ENCODE results near the gene MAB21L4.
A peak's percentile ranks its signal among the peaks of the same experiment; 100 is the strongest.

Gene MAB21L4

GRCh38 chr2:240925191-240925567, 29.2 kb upstream of the MAB21L4 start:
- DNase-seq (ENCODE audit: low spot score) = no peak

DNA sequence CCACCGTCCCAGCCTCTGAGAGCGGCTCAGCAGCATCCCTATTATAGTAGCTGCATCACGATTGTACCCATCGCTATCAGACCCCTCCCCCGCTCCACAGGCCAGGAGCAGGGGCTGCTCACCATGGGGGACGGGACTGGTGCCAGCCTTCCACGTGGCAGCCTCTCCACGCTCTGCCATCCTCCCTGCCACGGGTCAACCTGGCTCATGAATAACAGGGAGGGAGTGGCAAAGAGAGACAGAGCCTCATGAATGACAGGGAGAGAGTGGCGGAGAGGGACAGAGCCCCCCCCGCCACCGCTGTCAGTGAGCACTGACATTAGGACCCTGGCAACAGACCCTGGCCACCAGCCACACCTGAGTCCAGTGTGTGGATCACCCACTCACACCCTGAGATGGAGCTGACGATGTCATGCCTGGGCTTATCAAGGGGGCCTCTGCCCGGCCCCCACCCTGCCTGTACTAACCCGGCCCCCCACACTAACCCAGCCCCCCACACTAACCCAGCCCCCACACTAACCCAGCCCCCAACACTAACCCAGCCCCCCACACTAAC, 27.1 kb upstream of the MAB21L4 start:
- no peak for DNase-seq (ENCODE audit: low spot score)

DNA sequence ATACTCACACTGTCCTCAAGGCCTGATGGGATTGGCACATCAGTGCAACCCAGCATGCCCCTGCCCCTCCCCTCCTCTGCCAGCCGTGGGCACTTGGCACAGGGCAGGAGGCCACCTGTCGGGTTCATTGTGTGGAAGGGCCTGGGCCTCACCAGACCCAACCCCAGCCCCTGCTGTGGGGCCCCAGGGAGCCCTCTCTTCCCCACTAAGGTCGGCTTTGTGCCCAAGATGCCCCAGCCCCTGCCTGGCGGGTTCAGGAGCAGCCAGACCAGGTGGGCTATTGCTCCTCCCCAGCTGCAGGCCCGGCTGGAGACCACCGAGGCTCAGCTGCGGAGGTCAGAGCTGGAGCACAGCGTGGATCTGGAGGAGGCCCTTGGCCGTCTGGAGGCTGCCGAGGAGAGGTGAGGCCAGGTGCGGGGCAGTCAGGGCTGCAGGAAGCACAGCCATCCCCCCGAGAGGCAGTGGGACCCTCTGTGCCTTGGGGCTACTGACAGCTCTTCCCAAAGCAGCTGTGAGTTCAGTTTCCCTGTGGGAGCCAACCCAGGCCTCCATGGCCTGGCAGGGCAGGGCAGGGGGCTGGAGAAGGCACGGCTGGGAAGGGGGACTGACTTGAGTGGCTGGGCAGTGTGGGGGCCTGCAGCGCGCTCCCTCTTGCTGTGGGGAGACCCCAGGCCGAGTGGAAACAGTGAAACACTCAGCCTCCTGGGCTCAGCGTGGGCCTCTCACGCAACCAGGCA, 26.5 kb upstream of the MAB21L4 start:
- DNase-seq (ENCODE audit: low spot score) = no peak

GRCh38 chr2:240921995-240922244, 26.0 kb upstream of the MAB21L4 start:
- DNase-seq (ENCODE audit: low spot score) = no peak

DNA sequence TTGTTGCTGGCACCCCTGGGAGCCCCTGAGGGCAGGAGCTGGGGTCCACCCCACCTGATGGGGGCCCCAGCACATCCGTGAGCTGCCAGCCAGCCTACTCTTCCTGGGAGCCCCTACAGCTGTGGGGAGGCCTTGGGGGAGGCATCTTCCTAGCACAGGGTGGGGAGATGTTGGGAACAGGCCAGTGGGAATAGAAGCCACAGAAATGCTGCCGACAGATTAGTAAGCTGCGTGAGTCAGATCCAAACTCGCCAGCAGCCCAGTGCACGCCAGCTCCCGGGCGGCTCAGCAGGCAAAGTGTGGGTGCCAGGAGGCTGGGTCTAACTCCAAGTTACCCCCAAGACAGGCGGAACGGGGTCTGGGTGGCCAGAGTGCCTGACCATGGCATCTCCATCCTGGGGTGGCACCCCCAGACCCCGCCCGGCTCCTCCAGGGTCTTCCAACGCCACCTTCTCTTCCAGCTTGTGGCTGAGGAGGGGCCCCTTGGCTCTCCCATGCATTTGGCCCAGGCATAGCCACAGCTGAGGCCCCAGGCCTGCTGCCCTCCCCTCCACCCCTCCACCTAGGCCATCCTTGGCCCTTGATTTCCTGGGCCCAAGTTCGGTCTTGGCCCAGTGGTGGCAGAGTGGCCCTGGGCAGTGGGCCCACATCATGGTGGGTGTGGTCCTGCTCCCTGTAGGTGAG, 25.5 kb upstream of the MAB21L4 start:
- no peak for DNase-seq (ENCODE audit: low spot score)

- no peak for DNase-seq (ENCODE audit: low spot score)
These were observed 24.9 kb upstream of the MAB21L4 start for GRCh38 chr2:240920783-240921231.

DNA sequence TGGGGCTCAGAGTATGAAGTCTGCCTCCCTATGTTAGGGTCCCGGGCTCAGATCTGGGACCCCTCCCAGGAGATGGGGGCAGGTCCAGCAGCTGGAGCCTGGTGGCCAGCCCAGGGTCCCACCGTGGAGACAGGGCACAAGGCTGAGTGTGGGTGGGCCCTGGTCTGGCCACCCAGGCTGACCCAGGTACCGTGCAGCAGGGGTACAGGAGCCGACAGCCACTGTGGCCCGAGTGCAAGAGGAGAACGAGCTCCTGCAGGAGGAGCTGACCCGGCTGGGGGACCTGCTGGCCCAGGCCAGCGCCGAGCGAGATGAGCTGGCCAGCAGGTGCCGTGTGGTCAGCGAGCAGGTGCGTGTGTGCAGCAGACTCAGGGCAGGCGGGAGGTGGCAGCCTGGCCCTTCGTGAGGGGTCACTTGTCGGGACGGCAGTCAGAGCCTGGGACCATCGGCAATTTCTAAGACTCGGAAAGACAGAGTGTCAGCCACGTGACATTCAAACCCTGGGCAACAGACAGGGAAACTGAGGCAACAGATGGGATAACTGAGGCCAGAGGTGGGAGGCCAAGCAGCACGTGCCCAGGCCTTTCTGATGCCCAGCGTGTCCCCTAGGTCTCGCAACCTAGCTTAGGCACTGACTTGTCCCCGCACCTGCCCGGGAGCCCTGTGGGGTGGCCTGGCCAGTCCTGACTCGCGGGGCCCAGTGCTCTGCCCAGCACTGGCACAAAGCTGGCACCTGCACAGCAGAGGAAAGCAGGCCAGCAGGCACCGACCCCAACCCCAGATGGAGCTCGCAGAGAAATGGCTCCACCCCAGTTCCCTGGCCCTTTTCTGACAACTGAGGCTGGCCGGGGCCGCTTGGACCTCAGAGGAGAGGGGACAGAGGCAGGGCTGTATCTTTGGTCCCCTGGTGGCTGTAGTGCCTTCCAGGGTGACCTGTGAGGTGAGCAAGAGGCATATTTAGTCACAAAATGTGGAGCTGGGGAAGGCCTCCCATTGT, 24.1 kb upstream of the MAB21L4 start:
- no peak for DNase-seq (ENCODE audit: low spot score)

DNA sequence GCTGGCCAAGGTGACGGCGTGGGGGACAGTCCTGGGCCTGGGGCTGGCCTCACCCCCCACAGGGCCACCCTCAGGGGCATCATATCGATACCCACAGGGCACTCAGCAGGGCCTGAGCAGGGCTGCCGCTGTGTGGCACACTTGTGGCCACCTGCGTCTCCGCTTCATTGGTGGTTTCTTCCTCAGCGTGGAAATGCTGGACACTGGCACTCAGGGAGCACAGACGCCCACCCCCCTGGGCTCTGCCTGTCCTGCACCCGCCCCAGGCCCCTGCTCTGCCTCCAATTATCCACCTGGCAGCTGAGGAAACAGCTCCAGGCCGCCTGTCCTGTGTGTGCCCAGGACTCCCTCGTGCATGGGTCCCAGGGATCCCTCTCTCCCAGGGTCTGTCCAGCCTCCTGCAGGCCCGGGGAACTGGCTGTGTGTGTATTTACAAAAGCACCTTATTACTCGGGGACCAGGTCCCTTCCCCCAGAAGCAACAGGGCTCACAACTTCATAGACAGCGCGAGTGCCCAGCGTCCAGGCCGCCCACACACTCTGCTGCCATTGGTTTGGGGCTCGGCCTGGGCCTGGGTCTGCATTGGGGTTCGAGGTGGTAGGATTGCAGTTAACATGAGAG, 23.3 kb upstream of the MAB21L4 start:
- DNase-seq (ENCODE audit: low spot score) = no peak

GRCh38 chr2:240918258-240919091, 22.5 kb upstream of the MAB21L4 start:
- no peak for DNase-seq (ENCODE audit: low spot score)

GRCh38 chr2:240917684-240918257, 21.8 kb upstream of the MAB21L4 start:
- no peak for DNase-seq (ENCODE audit: low spot score)

DNA sequence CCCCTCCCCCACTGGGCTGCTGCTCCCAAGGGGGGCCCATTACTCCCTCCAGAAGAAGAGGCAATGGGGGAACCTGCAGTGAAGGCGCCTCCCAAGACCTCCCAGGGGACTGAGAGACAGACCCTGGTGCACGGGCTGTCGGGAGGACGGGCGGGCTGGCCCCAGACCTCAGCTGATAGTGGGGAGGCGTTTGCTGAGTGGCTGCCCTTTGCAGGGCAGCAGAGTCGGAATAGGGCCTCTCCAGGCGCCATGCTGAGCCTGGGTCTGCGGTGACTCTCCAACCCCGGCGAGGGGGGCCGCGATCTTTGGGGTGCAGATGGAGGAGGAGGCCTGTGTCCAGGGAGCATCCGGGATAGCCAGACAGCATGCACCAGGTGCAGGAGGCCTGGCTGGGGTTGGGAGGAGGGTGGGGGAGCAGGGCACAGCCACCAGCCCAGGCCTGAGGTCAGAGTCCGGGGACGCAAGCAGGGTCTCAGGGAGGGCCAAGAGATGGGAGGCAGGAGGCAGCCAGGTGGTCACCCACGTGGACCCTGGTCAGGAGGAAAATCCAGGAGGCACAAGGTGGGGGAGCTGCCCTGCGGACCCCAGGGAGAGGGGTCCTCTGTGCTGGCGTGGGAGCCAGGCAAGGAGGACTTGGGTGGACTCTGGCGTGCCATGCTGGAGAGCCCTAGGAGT, 21.2 kb upstream of the MAB21L4 start:
- DNase-seq (ENCODE audit: low spot score) = no peak

GRCh38 chr2:240916571-240917008, 20.6 kb upstream of the MAB21L4 start:
- DNase-seq (ENCODE audit: low spot score) = no peak

DNA sequence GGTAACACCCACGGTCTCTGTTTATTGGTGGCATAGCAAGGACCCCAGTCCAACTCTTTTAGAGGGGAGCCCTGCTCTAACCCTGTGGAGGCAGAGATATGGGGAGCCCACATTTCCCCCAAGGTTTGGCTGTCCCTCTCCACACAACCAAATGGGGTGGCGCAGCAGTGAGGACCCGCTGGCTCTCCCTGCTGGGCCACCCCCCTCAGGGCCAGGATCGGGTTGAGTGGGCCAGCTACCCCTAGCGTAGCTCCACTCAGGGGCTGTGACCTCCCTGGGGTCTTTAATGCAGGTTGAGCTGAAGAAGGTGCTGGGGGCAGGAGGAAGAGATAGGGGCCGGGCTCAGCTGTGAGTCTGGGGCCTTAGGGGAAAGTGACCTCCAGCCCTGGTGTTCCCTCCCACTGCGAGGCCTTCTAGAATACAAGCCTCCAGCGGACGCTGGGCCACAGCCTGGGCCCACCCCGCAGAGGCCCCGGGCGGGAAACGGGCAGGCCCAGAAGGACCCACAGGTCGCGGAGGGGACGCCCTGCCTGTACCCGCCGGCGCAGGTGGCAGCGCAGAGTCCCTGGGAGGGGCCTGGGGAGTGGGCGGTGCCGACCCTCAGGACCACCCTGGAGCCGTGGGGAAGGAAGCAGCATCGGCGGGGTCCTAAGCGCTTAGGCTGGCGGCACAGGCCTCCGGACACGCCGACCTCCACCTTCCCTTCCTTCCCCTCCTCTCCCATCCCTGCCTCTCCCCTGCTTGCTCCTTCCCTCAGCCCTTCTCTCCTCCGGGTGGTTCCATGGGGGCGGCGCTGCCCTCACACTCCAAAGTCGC, 19.8 kb upstream of the MAB21L4 start:
- no peak for DNase-seq (ENCODE audit: low spot score)

DNA sequence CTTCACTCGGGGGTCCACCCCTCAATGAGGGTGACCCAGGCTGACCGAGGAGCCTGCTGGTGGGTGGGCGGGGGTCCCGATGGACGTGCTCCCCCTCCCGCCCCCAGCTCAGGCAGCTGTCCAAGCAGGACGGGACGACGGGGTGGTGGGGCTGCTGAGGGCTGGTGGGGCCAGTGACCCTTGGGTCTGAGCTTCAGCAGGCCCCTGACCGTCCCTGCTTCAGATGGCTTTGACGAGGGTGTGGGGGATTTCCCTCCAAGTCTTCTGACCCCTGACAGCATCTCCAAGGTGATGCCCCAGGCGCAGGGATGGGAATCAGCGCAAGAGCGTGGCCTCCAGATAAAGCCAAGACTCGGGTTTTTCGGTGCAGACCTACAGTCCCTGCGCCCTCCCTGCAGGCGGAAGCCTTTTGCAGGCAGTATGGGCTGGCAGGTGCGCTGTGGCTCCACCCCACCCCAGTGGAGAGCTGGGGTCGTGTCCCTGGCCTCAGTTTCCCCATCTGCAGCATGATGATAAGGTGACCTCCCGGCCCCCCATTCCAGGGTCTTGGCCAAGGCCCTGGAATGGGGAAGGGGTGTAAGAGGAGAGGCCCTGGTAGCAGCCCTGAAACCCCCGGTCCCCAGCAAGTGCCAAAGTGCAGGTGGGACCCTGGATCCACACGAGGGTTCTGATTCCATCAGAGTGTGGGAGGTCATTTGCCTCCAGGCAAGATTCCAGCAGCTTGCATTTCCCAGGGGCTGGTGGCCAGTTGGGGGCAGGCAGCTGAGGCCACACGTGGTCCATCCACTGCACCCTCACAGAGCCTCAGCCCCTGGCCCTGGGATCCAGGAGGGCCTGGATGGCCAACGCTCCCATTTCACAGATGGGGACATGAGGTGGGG, 18.9 kb upstream of the MAB21L4 start:
- no peak for DNase-seq (ENCODE audit: low spot score)

DNA sequence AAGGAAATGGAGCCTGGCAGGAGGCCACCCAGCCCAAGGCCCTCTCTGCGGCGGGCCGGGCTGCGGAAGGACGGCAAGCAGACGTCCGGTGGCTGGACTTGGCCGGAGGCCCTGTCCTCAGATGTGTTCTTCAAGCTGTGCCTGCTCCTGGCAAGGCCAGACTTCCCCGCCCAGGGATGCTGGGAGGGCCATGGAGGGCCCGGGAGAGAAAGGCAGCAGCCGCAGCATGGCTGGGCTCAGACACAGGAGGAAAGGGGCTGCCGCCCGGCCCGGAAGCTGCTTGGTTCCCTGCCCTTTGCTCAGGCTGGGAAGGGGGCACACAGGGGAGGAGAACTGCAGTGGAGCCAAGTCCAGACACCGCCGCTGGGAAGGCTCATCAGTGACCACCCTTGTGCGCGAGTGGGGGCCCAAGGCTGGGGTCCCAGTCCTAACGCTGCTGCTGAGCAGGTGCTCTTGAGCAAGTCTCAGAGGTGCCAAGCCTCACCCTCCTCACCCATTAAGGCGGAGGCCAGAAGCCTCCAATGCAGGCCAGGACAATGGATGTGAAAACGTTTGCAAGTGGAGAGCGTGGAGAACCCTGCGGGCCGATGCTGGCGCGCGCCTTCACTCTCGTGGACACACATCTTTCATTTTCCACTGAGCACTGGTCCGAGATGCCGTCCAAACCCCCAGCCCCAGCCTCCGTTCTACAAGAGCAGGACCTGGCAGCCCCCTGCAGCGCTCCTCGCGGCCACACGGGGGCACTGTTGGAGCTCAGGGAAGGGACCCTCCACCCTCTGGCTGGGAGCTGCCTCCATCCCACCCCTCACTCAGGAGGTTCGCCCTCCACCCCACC, 18.1 kb upstream of the MAB21L4 start:
- peak; percentile 32 for DNase-seq (ENCODE audit: low spot score)

DNA sequence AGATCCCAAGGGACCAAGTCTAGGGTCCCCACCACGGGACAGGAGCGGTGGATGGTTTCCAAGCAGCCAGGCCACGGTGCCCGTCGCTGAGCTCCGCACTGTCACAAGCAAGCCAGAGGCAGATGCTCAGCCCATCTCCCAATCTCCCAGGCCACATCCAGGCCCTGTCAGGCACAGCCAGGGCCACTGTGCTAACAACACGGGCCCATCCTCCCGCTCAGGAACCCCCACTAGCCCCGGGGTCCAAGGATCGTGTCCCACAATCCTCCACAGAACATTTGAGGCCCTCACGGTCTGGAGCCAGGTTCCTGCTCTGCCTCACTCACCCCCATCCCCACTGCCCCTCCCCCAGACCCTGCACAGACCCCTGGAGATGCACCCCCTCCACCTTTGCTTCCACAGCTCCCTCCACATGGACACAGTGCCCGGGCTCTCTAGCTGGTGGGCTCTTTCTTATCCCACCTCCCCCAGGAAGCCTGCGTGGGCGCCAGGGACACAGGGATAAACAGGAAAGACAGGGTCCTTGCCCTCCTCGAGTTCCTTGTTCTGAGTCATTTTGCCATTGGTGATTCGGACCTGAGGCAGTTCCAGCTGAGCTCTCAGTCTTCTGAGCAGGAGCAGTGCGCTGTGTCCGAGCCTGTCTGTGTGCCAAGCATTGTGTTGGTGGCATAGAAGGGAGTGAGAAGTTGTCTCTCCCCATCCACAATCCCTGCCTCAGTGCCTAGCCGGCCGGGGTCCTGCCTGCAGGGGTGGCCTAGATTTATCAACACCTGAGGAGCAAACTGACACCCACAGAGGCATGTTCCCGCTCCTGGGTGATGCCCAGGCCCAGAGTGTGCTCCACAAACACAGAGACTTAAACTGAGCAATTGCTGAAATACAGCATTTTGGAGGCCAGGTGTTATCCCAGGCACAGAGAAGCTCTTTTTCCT, 17.2 kb upstream of the MAB21L4 start:
- DNase-seq (ENCODE audit: low spot score) = no peak

Data from pons (tissue), 1 donor.